HepG2 (cell line): ENCODE measurements around the gene UNC5B. TPM values are rescaled to one million over a fixed set of nuclear protein-coding genes. Genes with fewer than 3 reads are reported as not detected.

ENCODE experiments used
- CCDC6 ChIP-seq: sonication (generic); formaldehyde crosslinking; IDR thresholded peaks from 2 replicates; pipeline ENCODE4 v1.8.1; 2022; ENCODE audit warnings: mild to moderate bottlenecking, missing genetic modification reagents, moderate library complexity
- FOXA3 ChIP-seq: IDR thresholded peaks from 2 replicates; pipeline ENCODE4 v1.6.1; 2016; ENCODE audit warnings: missing genetic modification reagents, missing compliant biosample characterization
- HNF4A ChIP-seq: sonication (generic); formaldehyde crosslinking; IDR thresholded peaks from 2 replicates; pipeline ENCODE4 v1.4.0; 2020; ENCODE audit warnings: missing genetic modification reagents
- HNRNPLL ChIP-seq: fragments of 200-400 bp; formaldehyde crosslinking; IDR thresholded peaks from 2 replicates; pipeline ENCODE4 v1.6.1; 2017; ENCODE audit warnings: mild to moderate bottlenecking, low read depth, low read length; ENCODE audit not compliant: poor library complexity, severe bottlenecking
- KAT2B ChIP-seq: fragments of 150-350 bp; IDR thresholded peaks from 2 replicates; pipeline ENCODE4 v1.6.1; 2014; ENCODE audit warnings: low read depth, low read length, borderline replicate concordance
- MAZ ChIP-seq, 2 experiments: sonication (generic) in 1 of 2; formaldehyde crosslinking in 1 of 2; IDR thresholded peaks; 2 replicates each; pipeline versions ENCODE4 v1.5.0 to v1.6.1; 2012 to 2020; ENCODE audit warnings: low read depth in 2 of 2, mild to moderate bottlenecking in 2 of 2, borderline replicate concordance in 1 of 2, improper control_type of control experiment in 1 of 2, low read length in 1 of 2, missing genetic modification reagents in 1 of 2, moderate library complexity in 1 of 2
- PHF21A ChIP-seq: sonication (generic); formaldehyde crosslinking; IDR thresholded peaks from 2 replicates; pipeline ENCODE4 v1.5.0; 2020; ENCODE audit warnings: mild to moderate bottlenecking, missing genetic modification reagents
- PITX1 ChIP-seq: sonication (generic); formaldehyde crosslinking; IDR thresholded peaks from 2 replicates; pipeline ENCODE4 v1.5.1; 2020; ENCODE audit warnings: mild to moderate bottlenecking, missing genetic modification reagents
- RCOR2 ChIP-seq: IDR thresholded peaks from 2 replicates; pipeline ENCODE4 v1.6.1; 2016; ENCODE audit warnings: missing biosample characterization, missing genetic modification reagents
- RXRA ChIP-seq: sonication (generic); formaldehyde crosslinking; IDR thresholded peaks from 2 replicates; pipeline ENCODE4 v1.5.1; 2020; ENCODE audit warnings: missing genetic modification reagents
- SOX13 ChIP-seq, 3 experiments: fragments of 450-650 bp in 1 of 3; sonication (generic) in 1 of 3; formaldehyde crosslinking in 1 of 3; IDR thresholded peaks in 2 of 3; conservative IDR thresholded peaks in 1 of 3; 2 replicates each; pipeline versions ENCODE4 v1.5.0 to v1.6.1; 2016 to 2020; ENCODE audit warnings: antibody characterized with exemption in 1 of 3, mild to moderate bottlenecking in 1 of 3, missing compliant biosample characterization in 1 of 3, missing genetic modification reagents in 1 of 3, moderate library complexity in 1 of 3
- SOX5 ChIP-seq: IDR thresholded peaks from 2 replicates; pipeline ENCODE4 v1.6.1; 2016; ENCODE audit warnings: borderline replicate concordance
- SP5 ChIP-seq: IDR thresholded peaks from 2 replicates; pipeline ENCODE4 v1.6.1; 2016; ENCODE audit warnings: low read depth, borderline replicate concordance
- SRF ChIP-seq: IDR thresholded peaks from 2 replicates; pipeline ENCODE4 v1.6.1; 2011; ENCODE audit warnings: mild to moderate bottlenecking, low read depth, low read length, moderate library complexity
- TBX3 ChIP-seq: fragments of 450-650 bp; IDR thresholded peaks from 2 replicates; pipeline ENCODE4 v1.6.1; 2017; ENCODE audit warnings: antibody characterized with exemption, mild to moderate bottlenecking, inconsistent platforms, borderline replicate concordance
- TGIF2 ChIP-seq: IDR thresholded peaks from 2 replicates; pipeline ENCODE4 v1.6.1; 2016; ENCODE audit warnings: control low read depth, missing compliant biosample characterization
- ZMYM3 ChIP-seq: sonication (generic); formaldehyde crosslinking; IDR thresholded peaks from 2 replicates; pipeline ENCODE4 v1.5.1; 2020; ENCODE audit warnings: mild to moderate bottlenecking, missing genetic modification reagents
- ZNF468 ChIP-seq: sonication (generic); formaldehyde crosslinking; IDR thresholded peaks from 2 replicates; pipeline ENCODE4 v1.8.0; 2022; ENCODE audit warnings: mild to moderate bottlenecking, moderate library complexity, missing genetic modification reagents
- ZSCAN22 ChIP-seq: sonication (generic); formaldehyde crosslinking; IDR thresholded peaks from 2 replicates; pipeline ENCODE4 v1.4.0; 2020; ENCODE audit warnings: mild to moderate bottlenecking, missing genetic modification reagents
- polyA plus RNA-seq, 8 experiments: library from polyadenylated mRNA; depleted of rRNA in 3 of 8; stranded (reverse) in 7 of 8; unstranded in 1 of 8; fragments of >200 nt; fragmentation: Illumina TruSeq in 4 of 8; extraction: Trizol in 4 of 8; gene quantifications; 2 replicates each; pipeline versions ENCODE4 v1.2.1 to v1.2.3, GENCODE V29; 2011 to 2016; ENCODE audit warnings: low read depth in 4 of 8, missing spikeins in 1 of 8, mixed read lengths in 1 of 8; ENCODE audit not compliant: insufficient read depth in 1 of 8
- total RNA-seq, 5 experiments: library from RNA; depleted of rRNA; stranded (reverse); fragments of >200 nt; fragmentation: Illumina TruSeq; extraction: Trizol; gene quantifications; 2 replicates each; pipeline ENCODE4 v1.2.3, GENCODE V29; 2016; ENCODE audit warnings: low read depth in 1 of 5
- TF ChIP-seq, protein P1 (sequence below): sonication (generic); formaldehyde crosslinking; IDR thresholded peaks from 2 replicates; pipeline ENCODE4 v1.4.0; 2020; ENCODE audit warnings: missing genetic modification reagents
- TF ChIP-seq, protein P2 (sequence below): sonication (generic); formaldehyde crosslinking; IDR thresholded peaks from 2 replicates; pipeline ENCODE4 v1.4.0; 2020; ENCODE audit warnings: mild to moderate bottlenecking, missing genetic modification reagents, borderline replicate concordance
- TF ChIP-seq, protein P3 (sequence below): sonication (generic); formaldehyde crosslinking; conservative IDR thresholded peaks from 2 replicates; pipeline ENCODE4 v1.4.0; 2020; ENCODE audit warnings: missing genetic modification reagents

The UNC5B gene
- total and polyA plus RNA-seq, 2 of the 13 experiments (the other 11 are each of a cell fraction or from before 2014, with no cell fraction given), result 0.07 TPM

DNA sequence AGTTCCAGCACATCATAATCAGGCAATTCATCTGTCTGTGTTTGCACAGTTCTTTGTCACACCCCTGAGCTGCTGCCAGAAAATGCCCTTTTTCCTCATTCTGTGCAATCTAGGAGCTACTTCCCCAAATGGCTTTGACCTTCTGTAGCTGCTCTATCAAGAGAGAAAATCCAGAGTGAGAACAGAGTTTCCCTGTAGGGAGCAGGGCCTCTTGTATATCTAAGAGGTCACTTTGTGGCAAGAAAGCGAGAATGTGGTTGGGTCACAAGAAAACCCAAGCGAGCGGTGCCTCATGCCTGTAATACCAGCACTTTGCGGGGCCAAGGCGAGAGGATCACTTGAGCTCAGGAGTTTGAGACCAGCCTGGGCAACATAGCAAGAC is 131.0 kb downstream of the UNC5B start (continued):
- TF ChIP-seq SOX5 (CRISPR knock-in tag) (peak; percentile 44; the same call in 1 of the 2 replicates), HNRNPLL (no peak), TGIF2 (0 out of 2 replicates have a peak, but pooled peaks have one; percentile 66), PITX1 (CRISPR knock-in tag) (peak; percentile 42; the same call in 1 of the 2 replicates), HNF4A (peak; percentile 12; the same call in 1 of the 2 replicates), TBX3 (peak; percentile 78; the same call in 1 of the 2 replicates), FOXA3 (CRISPR knock-in tag) (peak; percentile 39; the same call in 1 of the 2 replicates), SP5 (CRISPR knock-in tag) (0 out of 2 replicates have a peak, but pooled peaks have one; percentile 29), RXRA (CRISPR knock-in tag) (peak; percentile 56; the same call in 1 of the 2 replicates), SOX13 (IDR thresholded peaks at IDR 0.05) (no peak), SOX13 (CRISPR knock-in tag; conservative IDR thresholded peaks at IDR 0.05 in 1 of 2, IDR thresholded peaks at IDR 0.05 in 1 of 2) (peak in 1 of 2 experiments; percentile 54; a peak in 2 of 4 replicates), MAZ (IDR thresholded peaks at IDR 0.05; ENCODE audit: borderline replicate concordance, low read depth, low read length) (no peak), MAZ (CRISPR knock-in tag; IDR thresholded peaks at IDR 0.05; ENCODE audit: low read depth) (no peak), ZNF468 (CRISPR knock-in tag) (no peak), ZMYM3 (CRISPR knock-in tag) (peak; percentile 15; the same call in 1 of the 2 replicates), ZSCAN22 (CRISPR knock-in tag) (0 out of 2 replicates have a peak, but pooled peaks have one; percentile 31), PHF21A (CRISPR knock-in tag) (peak; percentile 29; the same call in 1 of the 2 replicates), CCDC6 (no peak), RCOR2 (CRISPR knock-in tag) (peak; percentile 19; the same call in 1 of the 2 replicates), SRF (peak; percentile 55; the same call in 1 of the 2 replicates), KAT2B (no peak)
- TF ChIP-seq, protein P1, sequence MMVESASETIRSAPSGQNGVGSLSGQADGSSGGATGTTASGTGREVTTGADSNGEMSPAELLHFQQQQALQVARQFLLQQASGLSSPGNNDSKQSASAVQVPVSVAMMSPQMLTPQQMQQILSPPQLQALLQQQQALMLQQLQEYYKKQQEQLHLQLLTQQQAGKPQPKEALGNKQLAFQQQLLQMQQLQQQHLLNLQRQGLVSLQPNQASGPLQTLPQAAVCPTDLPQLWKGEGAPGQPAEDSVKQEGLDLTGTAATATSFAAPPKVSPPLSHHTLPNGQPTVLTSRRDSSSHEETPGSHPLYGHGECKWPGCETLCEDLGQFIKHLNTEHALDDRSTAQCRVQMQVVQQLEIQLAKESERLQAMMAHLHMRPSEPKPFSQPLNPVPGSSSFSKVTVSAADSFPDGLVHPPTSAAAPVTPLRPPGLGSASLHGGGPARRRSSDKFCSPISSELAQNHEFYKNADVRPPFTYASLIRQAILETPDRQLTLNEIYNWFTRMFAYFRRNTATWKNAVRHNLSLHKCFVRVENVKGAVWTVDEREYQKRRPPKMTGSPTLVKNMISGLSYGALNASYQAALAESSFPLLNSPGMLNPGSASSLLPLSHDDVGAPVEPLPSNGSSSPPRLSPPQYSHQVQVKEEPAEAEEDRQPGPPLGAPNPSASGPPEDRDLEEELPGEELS (CRISPR knock-in tag), result no peak
- TF ChIP-seq, protein P2, sequence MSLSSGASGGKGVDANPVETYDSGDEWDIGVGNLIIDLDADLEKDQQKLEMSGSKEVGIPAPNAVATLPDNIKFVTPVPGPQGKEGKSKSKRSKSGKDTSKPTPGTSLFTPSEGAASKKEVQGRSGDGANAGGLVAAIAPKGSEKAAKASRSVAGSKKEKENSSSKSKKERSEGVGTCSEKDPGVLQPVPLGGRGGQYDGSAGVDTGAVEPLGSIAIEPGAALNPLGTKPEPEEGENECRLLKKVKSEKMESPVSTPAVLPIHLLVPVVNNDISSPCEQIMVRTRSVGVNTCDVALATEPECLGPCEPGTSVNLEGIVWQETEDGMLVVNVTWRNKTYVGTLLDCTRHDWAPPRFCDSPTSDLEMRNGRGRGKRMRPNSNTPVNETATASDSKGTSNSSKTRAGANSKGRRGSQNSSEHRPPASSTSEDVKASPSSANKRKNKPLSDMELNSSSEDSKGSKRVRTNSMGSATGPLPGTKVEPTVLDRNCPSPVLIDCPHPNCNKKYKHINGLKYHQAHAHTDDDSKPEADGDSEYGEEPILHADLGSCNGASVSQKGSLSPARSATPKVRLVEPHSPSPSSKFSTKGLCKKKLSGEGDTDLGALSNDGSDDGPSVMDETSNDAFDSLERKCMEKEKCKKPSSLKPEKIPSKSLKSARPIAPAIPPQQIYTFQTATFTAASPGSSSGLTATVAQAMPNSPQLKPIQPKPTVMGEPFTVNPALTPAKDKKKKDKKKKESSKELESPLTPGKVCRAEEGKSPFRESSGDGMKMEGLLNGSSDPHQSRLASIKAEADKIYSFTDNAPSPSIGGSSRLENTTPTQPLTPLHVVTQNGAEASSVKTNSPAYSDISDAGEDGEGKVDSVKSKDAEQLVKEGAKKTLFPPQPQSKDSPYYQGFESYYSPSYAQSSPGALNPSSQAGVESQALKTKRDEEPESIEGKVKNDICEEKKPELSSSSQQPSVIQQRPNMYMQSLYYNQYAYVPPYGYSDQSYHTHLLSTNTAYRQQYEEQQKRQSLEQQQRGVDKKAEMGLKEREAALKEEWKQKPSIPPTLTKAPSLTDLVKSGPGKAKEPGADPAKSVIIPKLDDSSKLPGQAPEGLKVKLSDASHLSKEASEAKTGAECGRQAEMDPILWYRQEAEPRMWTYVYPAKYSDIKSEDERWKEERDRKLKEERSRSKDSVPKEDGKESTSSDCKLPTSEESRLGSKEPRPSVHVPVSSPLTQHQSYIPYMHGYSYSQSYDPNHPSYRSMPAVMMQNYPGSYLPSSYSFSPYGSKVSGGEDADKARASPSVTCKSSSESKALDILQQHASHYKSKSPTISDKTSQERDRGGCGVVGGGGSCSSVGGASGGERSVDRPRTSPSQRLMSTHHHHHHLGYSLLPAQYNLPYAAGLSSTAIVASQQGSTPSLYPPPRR (CRISPR knock-in tag), result peak; percentile 87
- TF ChIP-seq, protein P3, sequence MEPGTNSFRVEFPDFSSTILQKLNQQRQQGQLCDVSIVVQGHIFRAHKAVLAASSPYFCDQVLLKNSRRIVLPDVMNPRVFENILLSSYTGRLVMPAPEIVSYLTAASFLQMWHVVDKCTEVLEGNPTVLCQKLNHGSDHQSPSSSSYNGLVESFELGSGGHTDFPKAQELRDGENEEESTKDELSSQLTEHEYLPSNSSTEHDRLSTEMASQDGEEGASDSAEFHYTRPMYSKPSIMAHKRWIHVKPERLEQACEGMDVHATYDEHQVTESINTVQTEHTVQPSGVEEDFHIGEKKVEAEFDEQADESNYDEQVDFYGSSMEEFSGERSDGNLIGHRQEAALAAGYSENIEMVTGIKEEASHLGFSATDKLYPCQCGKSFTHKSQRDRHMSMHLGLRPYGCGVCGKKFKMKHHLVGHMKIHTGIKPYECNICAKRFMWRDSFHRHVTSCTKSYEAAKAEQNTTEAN (CRISPR knock-in tag), result peak; percentile 91
